ENCODE data around the gene CROT.
"Not testable (repeated sequence)": the region's sequence is repeated elsewhere in the genome, so short reads cannot be mapped to it uniquely, and the experiment has no call there.

The CROT gene

DNA sequence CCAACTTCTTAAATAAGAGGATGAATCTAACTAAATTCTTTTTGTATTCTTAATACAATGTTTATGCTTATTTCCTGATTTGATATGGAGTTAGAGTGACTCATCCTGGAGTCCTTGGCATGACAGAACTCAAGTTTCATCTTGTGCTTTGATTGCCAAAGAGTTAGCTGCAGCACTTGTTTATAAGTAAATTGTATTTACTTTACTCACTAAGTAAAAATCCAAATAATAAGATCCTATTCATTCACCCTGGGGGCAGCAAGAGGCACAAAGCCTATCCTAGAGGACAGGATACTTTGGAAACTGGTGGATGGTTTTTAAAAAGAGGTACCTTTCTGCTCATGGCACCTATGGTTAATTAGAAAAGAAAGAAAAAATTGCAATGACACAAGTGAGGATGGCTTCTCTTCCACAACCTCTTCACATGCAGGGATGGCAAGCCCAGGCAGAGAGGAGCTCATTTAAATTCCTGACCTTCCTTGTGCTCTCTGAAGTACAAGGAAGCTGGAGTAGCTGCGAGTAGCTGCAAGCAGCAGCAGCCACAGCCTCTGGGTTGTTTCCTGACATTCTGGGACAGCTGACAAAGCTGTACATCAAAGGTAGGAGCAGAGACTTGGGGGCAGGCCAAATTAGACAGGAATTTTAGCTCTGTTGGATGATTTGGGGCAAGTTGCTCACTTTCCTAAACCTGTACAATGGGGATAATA lies 28.5 kb upstream of the CROT start:
- TF ChIP-seq, protein P1, sequence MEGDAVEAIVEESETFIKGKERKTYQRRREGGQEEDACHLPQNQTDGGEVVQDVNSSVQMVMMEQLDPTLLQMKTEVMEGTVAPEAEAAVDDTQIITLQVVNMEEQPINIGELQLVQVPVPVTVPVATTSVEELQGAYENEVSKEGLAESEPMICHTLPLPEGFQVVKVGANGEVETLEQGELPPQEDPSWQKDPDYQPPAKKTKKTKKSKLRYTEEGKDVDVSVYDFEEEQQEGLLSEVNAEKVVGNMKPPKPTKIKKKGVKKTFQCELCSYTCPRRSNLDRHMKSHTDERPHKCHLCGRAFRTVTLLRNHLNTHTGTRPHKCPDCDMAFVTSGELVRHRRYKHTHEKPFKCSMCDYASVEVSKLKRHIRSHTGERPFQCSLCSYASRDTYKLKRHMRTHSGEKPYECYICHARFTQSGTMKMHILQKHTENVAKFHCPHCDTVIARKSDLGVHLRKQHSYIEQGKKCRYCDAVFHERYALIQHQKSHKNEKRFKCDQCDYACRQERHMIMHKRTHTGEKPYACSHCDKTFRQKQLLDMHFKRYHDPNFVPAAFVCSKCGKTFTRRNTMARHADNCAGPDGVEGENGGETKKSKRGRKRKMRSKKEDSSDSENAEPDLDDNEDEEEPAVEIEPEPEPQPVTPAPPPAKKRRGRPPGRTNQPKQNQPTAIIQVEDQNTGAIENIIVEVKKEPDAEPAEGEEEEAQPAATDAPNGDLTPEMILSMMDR (IDR thresholded peaks at IDR 0.05; ENCODE audit: borderline replicate concordance, insufficient read depth, low read depth, low read length): no peak
- no peak overlapping the region for H3K4me3 ChIP-seq (ENCODE audit: low read depth, low read length)

DNA sequence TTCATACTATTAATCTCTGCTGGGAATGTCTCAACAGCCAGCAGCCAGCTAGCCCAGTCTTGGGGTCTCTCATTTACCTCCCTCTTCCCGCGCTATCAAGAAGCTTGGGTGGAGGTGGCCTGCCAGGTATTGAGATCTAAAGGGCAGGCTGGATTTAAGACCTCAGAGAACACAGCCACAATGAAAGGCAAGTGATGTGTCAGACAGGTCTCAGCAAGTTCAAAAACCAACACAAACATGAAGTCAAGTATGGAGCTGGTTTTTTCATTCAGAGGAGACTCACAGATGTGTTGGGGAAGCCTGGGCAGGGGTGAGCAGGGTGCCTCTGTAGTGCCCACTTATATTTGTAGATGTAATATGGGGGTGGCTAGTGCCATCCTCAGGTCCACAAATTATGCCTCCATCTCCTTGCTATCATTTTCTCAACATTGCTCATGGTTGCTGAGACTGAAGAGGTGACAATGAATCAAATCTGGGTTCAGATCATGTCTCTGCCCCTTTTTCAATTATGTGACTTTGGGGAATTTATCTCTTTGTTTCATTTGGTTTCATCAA lies 27.7 kb upstream of the CROT start:
- TF ChIP-seq, protein P1 (IDR thresholded peaks at IDR 0.05; ENCODE audit: borderline replicate concordance, insufficient read depth, low read depth, low read length): no peak
- no peak overlapping the region for H3K4me3 ChIP-seq (ENCODE audit: low read depth, low read length)

DNA sequence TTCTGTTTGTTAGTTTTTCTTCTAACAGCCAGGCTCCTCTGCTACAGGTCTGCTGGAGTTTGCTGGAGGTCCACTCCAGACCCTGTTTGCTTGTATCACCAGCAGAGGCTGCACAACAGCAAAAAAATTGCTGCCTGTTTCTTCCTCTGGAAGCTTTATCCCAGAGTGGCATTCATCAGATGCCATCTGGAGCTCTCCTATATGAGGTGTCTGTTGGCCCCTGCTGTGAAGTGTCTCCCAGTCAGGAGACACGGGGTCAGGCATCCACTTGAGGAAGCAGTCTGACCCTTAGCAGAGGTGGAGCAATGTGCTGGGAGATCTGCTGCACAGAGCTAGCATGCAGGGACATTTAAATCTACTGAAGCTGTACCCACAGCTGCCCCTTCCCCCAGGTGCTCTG lies 26.7 kb upstream of the CROT start:
- TF ChIP-seq, protein P1 (IDR thresholded peaks at IDR 0.05; ENCODE audit: borderline replicate concordance, insufficient read depth, low read depth, low read length): no peak

DNA sequence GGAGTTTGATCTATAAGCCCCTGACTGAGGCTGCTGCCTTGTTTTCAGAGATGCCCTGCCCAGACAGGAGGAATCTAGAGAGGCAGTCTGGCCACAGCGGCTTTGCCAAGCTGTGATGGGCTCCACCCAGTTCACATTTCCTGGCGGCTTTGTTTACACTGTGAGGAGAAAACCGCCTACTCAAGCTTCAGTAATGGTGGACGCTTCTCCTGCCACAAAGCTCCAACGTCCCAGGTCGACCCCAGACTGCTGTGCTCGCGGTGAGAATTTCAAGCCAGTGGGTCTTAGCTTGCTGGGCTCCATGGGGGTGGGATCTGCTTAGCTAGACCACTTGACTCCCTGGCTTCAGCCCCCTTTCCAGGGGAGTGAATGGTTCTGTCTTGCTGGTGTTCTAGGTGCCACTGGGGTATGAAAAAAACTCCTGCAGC lies 26.3 kb upstream of the CROT start:
- H3K4me3 ChIP-seq (ENCODE audit: low read depth, low read length): not testable (repeated sequence)

More for the DNA sequence above, 26.7 kb upstream of the CROT start:
- no peak overlapping the region for H3K4me3 ChIP-seq (ENCODE audit: low read depth, low read length)

DNA sequence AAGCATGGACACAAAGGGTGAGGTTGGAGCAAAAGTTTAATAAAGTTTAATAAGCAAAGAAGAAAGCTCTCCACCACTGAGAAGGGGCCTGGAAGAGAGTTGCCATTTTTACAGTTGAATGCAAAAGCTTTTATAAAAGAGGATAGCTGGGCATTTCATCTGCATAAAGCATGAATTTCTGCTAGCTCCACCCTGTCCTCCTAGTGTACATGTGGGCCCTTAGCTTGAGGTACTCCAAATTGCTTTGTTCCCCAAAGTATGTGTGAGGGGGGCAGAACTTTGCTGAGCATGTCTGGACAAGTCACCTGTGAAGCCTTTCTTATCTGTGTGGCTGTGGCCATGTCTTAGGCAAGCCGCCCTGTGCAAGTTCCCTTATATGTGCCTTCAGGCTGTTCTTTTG lies 22.6 kb upstream of the CROT start:
- no peak overlapping the region for H3K4me3 ChIP-seq (ENCODE audit: low read depth, low read length)
- TF ChIP-seq, protein P1 (IDR thresholded peaks at IDR 0.05; ENCODE audit: borderline replicate concordance, insufficient read depth, low read depth, low read length): no peak

DNA sequence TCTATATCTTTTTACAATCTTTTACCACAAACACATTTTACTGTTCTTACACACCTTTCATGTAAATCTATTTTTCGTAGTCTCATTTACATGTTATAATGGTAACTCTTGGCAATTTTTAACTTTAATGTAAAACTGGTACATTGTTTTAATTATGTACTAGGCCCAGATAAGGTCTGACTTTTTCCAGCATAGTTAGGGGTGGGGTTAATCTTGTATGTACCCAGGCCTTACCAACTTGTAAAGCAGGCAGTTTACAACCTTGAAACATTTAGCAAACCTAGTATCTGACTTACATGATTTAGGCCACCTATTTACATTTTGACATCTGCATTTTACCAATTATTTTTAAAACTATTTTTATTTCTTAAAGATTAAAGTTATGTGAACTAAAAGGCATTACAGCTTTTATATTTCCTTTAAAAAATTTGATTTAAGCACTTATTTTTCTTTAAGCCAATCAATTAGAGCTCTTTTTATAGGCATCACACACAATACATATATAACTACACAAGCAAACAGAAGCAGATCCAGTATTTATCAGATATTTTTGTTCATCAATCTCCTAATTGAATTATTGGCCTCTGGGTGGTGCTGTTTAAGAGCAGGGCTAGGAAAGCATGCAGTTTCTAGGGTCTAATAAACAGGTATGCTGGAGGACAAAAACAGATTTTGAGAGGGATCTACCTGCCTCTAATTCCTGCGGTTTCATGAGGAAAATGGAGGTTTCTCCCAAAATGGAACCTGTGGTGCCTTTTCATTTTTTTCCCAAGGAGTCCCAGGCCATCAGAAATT lies 19.7 kb upstream of the CROT start:
- H3K4me3 ChIP-seq (ENCODE audit: low read depth, low read length): no peak overlapping the region
- TF ChIP-seq, protein P1 (IDR thresholded peaks at IDR 0.05; ENCODE audit: borderline replicate concordance, insufficient read depth, low read depth, low read length): no peak

DNA sequence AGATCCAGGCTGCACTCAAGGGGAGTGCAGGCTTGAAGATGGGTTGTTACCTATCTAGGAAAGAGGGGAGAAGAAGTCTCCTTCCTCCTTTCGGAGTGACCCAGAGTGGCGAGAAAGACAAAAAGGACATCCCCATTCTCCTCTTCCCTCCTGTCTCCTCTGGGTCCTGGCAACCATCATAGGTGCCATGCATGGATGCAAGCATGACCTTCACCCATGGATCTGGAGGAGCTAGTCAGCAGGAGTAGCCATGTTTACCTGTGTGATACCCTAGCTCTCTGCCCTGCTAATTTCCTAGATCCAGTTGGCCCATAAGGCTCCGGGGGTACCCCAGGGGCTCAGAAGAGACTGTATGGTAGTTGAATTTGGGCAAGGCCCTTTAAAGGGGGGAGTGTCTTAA lies 17.2 kb upstream of the CROT start:
- no peak overlapping the region for H3K4me3 ChIP-seq (ENCODE audit: low read depth, low read length)
- TF ChIP-seq, protein P1 (IDR thresholded peaks at IDR 0.05; ENCODE audit: borderline replicate concordance, insufficient read depth, low read depth, low read length): no peak

Measured in GM12875 (cell line).